ENCODE results near the gene IL1RL2. TPM values are rescaled to one million over a fixed set of nuclear protein-coding genes. Genes with fewer than 3 reads are reported as not detected.

IL1RL2 gene
- total RNA-seq, 1 donor from 2014 or later: not detected

DNA sequence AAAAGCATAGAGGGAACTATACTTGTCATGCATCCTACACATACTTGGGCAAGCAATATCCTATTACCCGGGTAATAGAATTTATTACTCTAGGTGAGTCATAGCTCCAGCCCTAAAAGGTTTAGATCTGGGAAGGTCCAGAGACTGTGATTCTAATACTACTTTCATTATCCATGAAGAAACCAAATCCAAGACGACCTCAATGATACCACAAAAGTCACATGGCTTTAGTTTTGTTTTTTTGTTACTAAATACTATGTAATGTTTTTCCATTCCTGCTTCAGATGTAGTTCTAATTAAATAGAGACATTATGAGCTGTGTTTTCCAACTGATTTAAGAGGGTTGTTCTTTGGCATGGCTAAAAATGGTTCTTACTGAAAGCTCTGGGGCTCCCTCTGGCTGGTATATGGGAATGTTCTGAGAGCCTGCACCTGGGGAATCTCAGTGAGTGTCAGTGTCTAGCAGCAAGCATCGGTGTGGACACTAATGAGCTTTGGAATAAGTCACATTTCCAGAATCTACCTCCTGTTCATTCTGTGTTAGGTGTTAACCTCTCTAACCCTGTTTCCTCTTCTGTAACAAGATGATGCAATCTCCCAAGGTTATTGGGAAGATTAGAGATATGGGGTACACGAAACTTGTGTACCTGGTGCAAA, 20.5 kb upstream of the IL1RL2 start:
- no peak overlapping the region for H3K27ac ChIP-seq

DNA sequence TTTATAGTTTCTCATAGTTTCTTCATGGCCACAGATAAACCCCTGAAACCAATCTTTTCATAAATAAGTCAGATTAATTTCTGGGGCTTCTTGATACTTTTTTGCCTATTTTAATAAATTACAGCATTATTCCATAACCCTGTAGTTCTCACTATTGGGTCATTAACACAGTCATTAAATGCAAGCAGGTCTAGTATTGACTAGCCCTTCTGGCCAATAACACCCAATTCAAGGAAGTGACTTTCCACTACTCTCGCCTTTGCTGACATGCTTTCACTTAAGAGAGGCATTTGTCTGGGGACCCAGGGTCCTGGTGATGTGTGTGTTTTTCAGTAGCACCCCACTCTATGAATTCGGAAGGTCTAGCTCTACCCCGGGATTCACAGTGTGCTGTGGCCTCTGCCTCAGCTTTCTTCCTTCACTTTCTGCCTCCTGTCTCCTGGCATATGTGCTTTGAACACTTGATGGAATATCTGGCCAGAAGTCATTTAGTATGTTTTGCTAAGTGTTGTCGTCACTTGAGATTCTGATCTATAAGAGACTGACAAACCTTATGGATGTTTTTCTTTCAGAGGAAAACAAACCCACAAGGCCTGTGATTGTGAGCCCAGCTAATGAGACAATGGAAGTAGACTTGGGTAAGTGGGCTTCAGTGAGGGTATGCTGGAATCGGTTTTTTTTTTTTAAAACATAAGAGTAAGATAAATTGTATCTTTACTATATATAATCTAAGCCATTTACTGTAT, 18.6 kb upstream of the IL1RL2 start:
- H3K36me3 ChIP-seq: peaks cover 73% of the 10 kb centered on the region
- intact Hi-C loops (cut with DNase I): loop anchor here (10.0 kb wide), 1 partner anchor 143 kb away; no protein-coding TSS in a partner anchor
- no peak for ATAC-seq

More for the DNA sequence above, 20.5 kb upstream of the IL1RL2 start:
- Histone ChIP-seq H3K9me3 (no peaks in the 10 kb centered on the region), H3K36me3 (peaks cover 54% of the 10 kb centered on the region), H3K27me3 (ENCODE audit: low read depth) (no peaks in the 10 kb centered on the region), H3K4me3 (no peak overlapping the region), H3K4me1 (peaks cover 35% of the 10 kb centered on the region)
- TF ChIP-seq, protein P1, sequence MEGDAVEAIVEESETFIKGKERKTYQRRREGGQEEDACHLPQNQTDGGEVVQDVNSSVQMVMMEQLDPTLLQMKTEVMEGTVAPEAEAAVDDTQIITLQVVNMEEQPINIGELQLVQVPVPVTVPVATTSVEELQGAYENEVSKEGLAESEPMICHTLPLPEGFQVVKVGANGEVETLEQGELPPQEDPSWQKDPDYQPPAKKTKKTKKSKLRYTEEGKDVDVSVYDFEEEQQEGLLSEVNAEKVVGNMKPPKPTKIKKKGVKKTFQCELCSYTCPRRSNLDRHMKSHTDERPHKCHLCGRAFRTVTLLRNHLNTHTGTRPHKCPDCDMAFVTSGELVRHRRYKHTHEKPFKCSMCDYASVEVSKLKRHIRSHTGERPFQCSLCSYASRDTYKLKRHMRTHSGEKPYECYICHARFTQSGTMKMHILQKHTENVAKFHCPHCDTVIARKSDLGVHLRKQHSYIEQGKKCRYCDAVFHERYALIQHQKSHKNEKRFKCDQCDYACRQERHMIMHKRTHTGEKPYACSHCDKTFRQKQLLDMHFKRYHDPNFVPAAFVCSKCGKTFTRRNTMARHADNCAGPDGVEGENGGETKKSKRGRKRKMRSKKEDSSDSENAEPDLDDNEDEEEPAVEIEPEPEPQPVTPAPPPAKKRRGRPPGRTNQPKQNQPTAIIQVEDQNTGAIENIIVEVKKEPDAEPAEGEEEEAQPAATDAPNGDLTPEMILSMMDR (IDR thresholded peaks at IDR 0.05): peak; percentile 59
- DNase-seq (no peak), ATAC-seq (peak; percentile 70 to 84)
- intact Hi-C loops (cut with DNase I): loop anchor here (10.0 kb wide), 1 partner anchor 142 kb away; no protein-coding TSS in a partner anchor

DNA sequence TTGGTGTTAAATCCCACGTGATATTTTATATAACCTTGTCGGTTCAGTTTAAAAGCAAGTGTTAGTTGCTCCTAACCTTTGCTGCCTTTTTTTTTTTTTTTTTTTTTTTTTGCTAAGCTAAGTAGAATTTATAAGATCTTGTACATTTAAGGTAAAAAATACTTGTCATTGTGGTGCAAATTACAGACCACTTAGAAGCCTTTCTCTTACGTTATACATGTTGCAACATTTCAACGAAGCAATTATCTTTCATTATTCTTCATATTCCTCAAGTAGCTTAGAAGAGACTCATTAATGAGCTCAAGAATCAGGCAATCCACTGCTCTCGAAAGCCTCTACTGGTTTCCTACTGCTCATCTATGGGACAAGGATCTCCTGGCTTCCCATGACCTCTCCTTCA, 14.9 kb upstream of the IL1RL2 start:
- no peak for DNase-seq
- Histone ChIP-seq H3K36me3 (peaks cover 92% of the 10 kb centered on the region), H3K27ac (no peak overlapping the region), H3K4me3 (no peak overlapping the region), H3K9me3 (no peaks in the 10 kb centered on the region), H3K4me1 (peaks cover 2% of the 10 kb centered on the region), H3K27me3 (ENCODE audit: low read depth) (no peaks in the 10 kb centered on the region)
- intact Hi-C loops (cut with DNase I): no loop called here
- no peak for ATAC-seq
- TF ChIP-seq, protein P1 (IDR thresholded peaks at IDR 0.05): no peak

More for the DNA sequence above, 18.6 kb upstream of the IL1RL2 start:
- no peaks in the 10 kb centered on the region for H3K27me3 ChIP-seq (ENCODE audit: low read depth)
- H3K9me3 ChIP-seq: no peaks in the 10 kb centered on the region
- TF ChIP-seq, protein P1 (IDR thresholded peaks at IDR 0.05): no peak
- no peak overlapping the region for H3K27ac ChIP-seq
- peaks cover 27% of the 10 kb centered on the region for H3K4me1 ChIP-seq
- DNase-seq: no peak
- no peak overlapping the region for H3K4me3 ChIP-seq

DNA sequence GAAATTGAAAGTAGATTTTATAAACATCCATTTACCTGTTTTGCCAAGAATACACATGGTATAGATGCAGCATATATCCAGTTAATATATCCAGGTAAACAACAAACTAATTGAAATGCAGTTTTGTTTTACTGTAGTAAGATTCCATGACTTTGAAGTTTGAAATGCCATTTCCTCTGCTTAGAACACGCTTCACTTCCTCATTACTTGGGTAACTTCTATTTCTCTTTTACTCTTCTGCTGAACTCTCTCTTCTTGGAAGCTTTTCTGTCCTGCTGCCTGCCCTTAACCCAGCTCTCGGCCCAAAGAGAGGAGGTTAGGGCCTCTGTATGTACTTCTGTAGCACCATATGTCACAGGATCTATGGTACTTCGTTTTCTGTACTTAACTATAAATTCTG, 14.1 kb upstream of the IL1RL2 start:
- DNase-seq (no peak), ATAC-seq (no peak)
- Histone ChIP-seq H3K4me1 (no peaks in the 10 kb centered on the region), H3K4me3 (no peak overlapping the region), H3K27ac (no peak overlapping the region), H3K36me3 (peaks cover 100% of the 10 kb centered on the region), H3K27me3 (ENCODE audit: low read depth) (no peaks in the 10 kb centered on the region), H3K9me3 (no peaks in the 10 kb centered on the region)
- TF ChIP-seq, protein P1 (IDR thresholded peaks at IDR 0.05): no peak
- intact Hi-C loops (cut with DNase I): no loop called here

DNA sequence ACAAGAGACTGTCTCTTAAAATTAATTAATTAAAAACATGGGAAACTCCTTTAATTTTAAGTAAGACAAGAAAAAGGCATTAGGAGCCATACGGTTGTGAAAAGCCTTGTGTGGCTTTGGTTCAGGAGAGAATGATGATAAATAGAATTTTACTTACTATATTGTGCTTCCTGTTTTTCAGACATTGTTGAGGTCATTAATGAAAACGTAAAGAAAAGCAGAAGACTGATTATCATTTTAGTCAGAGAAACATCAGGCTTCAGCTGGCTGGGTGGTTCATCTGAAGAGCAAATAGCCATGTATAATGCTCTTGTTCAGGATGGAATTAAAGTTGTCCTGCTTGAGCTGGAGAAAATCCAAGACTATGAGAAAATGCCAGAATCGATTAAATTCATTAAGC, 10.7 kb upstream of the IL1RL2 start:
- TF ChIP-seq, protein P1 (IDR thresholded peaks at IDR 0.05): no peak
- no peaks in the 10 kb centered on the region for H3K9me3 ChIP-seq
- H3K4me1 ChIP-seq: no peaks in the 10 kb centered on the region
- intact Hi-C loops (cut with DNase I): no loop called here
- no peak overlapping the region for H3K4me3 ChIP-seq
- H3K27ac ChIP-seq: no peak overlapping the region
- peaks cover 78% of the 10 kb centered on the region for H3K36me3 ChIP-seq
- no peaks in the 10 kb centered on the region for H3K27me3 ChIP-seq (ENCODE audit: low read depth)
- no peak for DNase-seq
- no peak for ATAC-seq

Data from lower lobe of right lung (tissue), 2 donors.